ENCODE results near the gene PTPRD. TPM values are rescaled to one million over a fixed set of nuclear protein-coding genes. Genes with fewer than 3 reads are reported as not detected.

Gene PTPRD
- polyA plus RNA-seq, 1 donor from 2014 or later, result not detected

DNA sequence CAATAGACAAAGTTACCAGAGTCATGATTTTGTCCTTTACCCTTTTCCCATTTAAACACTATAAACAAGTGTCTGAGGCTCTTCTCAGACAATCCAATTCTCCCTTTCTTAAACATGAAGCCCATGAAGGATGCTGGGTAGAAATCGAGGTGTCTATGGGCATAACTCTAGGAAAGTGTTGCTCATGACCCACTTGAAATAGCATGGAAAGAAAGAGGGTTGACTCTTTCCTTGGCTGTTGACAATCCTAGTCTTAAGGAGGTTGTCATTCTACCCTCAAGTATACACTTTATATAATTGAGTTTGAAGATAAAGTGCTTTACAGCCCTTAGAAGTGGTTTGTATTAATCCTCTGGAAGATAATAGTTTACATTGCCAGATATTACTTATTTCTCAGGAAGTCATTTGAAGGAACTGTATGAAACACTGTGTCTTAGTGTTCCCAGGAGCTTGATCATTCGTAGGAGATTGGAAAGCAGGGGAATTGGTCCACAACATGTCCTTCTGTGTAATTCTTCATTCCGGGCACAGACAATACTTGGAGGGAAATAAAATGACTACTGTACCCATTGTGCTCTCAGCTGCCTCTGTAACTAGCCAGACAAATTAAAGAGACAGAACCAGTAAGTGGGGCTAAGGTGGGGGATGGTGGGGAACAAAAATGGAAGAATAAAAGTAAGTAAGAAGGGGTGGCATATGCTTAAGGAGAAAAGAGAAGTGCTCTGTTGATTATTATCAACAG is 1734.9 kb downstream of the PTPRD start:
- H3K4me1 Mint-ChIP-seq, result no peaks in the 10 kb centered on the region
- no peak overlapping the region for H3K27ac Mint-ChIP-seq
- no peaks in the 10 kb centered on the region for H3K36me3 Mint-ChIP-seq
- peaks cover 0 to 2% (median 2%) of the 10 kb centered on the region in 3 donors for H3K9me3 Mint-ChIP-seq
- H3K4me3 Mint-ChIP-seq, result no peak overlapping the region
- H3K27me3 Mint-ChIP-seq, result peaks cover 1% of the 10 kb centered on the region

- Mint-ChIP-seq H3K9me3 (peaks cover 0 to 2% (median 0%) of the 10 kb centered on the region in 3 donors), H3K27ac (no peak overlapping the region), H3K4me1 (no peaks in the 10 kb centered on the region), H3K4me3 (no peak overlapping the region), H3K27me3 (peaks cover 2% of the 10 kb centered on the region), H3K36me3 (no peaks in the 10 kb centered on the region)
These were observed 1736.5 kb downstream of the PTPRD start for GRCh38 chr9:8876303-8876702.

DNA sequence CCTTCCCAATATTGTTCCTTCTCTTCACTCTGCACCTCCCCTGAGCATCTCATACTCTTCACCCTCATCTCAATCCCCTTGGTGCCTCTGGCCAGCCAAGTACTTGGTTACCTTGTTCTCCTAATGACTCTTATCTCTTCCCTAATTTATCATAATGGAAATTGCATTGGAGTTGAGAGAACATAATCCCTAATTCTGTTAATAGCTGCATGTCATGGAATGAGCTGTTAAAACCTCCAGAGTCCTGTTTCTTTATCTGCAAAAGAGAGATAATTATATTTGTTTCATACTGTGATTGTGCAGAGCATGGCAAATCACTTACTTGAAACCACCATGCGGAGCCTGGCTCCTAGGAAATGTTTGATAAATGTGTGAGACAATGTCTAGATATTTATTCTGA is 1738.3 kb downstream of the PTPRD start:
- Mint-ChIP-seq H3K4me1 (no peaks in the 10 kb centered on the region), H3K4me3 (no peak overlapping the region), H3K9me3 (peaks cover 0 to 2% (median 0%) of the 10 kb centered on the region in 3 donors)

DNA sequence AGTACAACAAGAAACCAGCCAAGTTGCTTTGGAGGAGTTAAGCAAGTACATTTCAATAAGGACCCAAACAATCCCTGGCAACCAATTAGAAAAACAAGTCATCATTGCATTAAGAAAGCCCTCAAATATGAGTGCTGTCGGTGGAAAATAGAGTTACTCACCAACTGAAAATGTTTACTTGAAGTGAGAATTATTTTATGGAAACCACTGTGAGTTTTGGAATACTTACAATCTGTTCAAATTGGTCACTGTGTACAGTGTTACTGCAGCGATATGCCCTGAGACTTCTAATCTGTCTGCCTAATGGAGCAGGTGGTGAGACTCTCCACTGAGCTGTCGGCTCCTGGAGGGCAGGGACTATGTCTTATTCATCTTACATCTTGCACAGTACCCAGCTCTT is 1740.0 kb downstream of the PTPRD start:
- Mint-ChIP-seq H3K27ac (no peak overlapping the region), H3K36me3 (no peaks in the 10 kb centered on the region), H3K27me3 (peaks cover 2% of the 10 kb centered on the region), H3K4me1 (no peaks in the 10 kb centered on the region), H3K4me3 (no peak overlapping the region), H3K9me3 (peaks cover 0 to 4% (median 0%) of the 10 kb centered on the region in 3 donors)

More for the DNA sequence above, 1738.3 kb downstream of the PTPRD start:
- Mint-ChIP-seq H3K27me3 (peaks cover 2% of the 10 kb centered on the region), H3K27ac (no peak overlapping the region), H3K36me3 (no peaks in the 10 kb centered on the region)

- Mint-ChIP-seq H3K4me1 (peaks cover 0 to 2% (median 0%) of the 10 kb centered on the region in 3 donors), H3K27ac (no peak overlapping the region), H3K27me3 (peaks cover 2% of the 10 kb centered on the region), H3K9me3 (peaks cover 0 to 4% (median 0%) of the 10 kb centered on the region in 3 donors), H3K36me3 (no peaks in the 10 kb centered on the region), H3K4me3 (peak overlapping the region in 1 of 4 donors; percentile 23)
These were observed 1740.9 kb downstream of the PTPRD start for GRCh38 chr9:8871796-8872445.

DNA sequence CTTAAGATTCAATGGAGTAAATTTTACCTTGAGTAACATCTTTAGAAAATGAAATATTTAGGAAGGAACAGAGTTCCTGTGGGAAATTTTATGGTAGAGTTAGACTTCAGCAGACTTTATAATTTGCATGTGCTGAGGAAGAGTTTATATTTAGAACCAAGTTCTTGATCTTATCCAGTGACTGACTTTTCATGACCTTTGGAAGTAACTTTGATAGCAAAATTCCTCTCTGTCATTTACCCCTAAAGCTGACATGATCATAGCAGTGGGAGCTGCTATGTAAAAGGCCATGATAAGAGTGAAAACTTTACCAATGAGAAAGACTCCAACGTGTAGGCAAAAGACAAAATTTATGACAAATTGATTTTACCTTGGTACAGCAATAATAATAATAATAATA is 1741.4 kb downstream of the PTPRD start:
- Mint-ChIP-seq H3K9me3 (peaks cover 0 to 4% (median 1%) of the 10 kb centered on the region in 3 donors), H3K27ac (no peak overlapping the region), H3K4me1 (peaks cover 0 to 2% (median 0%) of the 10 kb centered on the region in 3 donors), H3K27me3 (peaks cover 2% of the 10 kb centered on the region), H3K36me3 (no peaks in the 10 kb centered on the region), H3K4me3 (no peak overlapping the region)

DNA sequence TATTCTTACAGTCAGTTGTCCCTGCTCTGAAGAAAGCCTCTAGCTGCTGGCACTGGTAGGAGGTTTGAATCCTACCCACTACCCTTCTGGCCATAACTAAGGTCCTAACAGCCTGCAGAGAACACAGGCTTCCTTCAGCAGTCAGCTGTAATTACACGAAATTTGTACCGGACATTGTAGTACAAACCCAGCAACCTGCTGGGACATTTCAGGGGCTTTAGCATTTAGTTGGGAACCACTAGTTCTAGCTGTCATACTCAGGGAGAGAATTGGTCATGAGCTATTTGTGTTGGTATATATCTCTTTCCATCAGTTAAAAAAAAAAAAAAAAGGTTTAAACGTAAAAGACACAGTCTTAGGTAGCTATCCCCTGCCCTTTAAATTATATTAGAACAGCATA is 1743.0 kb downstream of the PTPRD start:
- peaks cover 2% of the 10 kb centered on the region for H3K27me3 Mint-ChIP-seq
- H3K9me3 Mint-ChIP-seq, result peaks cover 0 to 4% (median 1%) of the 10 kb centered on the region in 3 donors
- H3K4me1 Mint-ChIP-seq, result peaks cover 0 to 2% (median 0%) of the 10 kb centered on the region in 3 donors
- no peak overlapping the region for H3K27ac Mint-ChIP-seq
- no peaks in the 10 kb centered on the region for H3K36me3 Mint-ChIP-seq
- H3K4me3 Mint-ChIP-seq, result no peak overlapping the region

GRCh38 chr9:8868632-8869031 is 1744.2 kb downstream of the PTPRD start:
- peaks cover 0 to 2% (median 0%) of the 10 kb centered on the region in 3 donors for H3K4me1 Mint-ChIP-seq

DNA sequence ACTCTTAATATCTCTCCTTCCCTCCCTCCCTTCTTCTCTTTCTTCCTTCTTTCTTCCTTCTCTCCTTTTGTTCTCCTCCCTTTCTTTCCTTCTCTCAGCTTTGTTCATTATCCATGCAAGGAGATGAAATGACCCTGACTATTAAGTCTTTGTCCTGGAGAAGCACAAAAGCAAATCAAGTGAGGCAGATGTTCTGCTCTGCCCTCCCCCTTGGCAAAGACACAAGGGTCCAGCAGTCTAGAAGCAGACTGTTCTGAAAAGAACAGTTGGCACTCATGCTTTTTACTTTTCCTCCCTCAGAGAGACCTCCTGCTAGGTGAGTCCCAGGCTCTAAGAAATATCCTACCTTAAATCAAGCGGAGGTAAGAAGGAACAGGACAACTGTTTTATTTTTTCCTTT is 1745.7 kb downstream of the PTPRD start:
- Mint-ChIP-seq H3K36me3 (no peaks in the 10 kb centered on the region), H3K9me3 (peaks cover 0 to 2% (median 1%) of the 10 kb centered on the region in 3 donors), H3K4me3 (no peak overlapping the region), H3K4me1 (peaks cover 0 to 2% (median 0%) of the 10 kb centered on the region in 3 donors), H3K27ac (no peak overlapping the region), H3K27me3 (no peaks in the 10 kb centered on the region)

More at GRCh38 chr9:8868632-8869031, 1744.2 kb downstream of the PTPRD start:
- Mint-ChIP-seq H3K27ac (no peak overlapping the region), H3K4me3 (no peak overlapping the region), H3K27me3 (peaks cover 2% of the 10 kb centered on the region), H3K9me3 (peaks cover 0 to 2% (median 1%) of the 10 kb centered on the region in 3 donors), H3K36me3 (no peaks in the 10 kb centered on the region)

DNA sequence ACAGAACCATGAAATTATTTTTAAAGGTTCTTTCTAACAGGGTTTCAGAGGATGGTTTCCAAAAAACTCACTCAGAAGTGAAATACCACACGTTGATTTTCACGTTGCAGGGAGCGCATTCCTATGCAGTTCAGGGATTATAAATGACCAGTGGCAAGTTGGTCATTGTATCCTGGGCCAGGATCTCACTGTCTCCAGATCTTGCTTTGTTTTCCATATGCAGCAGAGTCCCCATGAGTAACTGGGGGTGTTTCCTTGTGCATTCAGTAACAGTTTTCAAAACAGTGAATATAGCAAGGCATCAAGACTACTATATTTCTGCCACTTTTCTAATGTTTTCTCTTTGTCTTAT is 1748.3 kb downstream of the PTPRD start:
- Mint-ChIP-seq H3K4me3 (no peak overlapping the region), H3K4me1 (peaks cover 0 to 2% (median 0%) of the 10 kb centered on the region in 3 donors), H3K27ac (no peak overlapping the region), H3K27me3 (peaks cover 2% of the 10 kb centered on the region), H3K9me3 (peaks cover 0 to 2% (median 1%) of the 10 kb centered on the region in 3 donors), H3K36me3 (no peaks in the 10 kb centered on the region)

DNA sequence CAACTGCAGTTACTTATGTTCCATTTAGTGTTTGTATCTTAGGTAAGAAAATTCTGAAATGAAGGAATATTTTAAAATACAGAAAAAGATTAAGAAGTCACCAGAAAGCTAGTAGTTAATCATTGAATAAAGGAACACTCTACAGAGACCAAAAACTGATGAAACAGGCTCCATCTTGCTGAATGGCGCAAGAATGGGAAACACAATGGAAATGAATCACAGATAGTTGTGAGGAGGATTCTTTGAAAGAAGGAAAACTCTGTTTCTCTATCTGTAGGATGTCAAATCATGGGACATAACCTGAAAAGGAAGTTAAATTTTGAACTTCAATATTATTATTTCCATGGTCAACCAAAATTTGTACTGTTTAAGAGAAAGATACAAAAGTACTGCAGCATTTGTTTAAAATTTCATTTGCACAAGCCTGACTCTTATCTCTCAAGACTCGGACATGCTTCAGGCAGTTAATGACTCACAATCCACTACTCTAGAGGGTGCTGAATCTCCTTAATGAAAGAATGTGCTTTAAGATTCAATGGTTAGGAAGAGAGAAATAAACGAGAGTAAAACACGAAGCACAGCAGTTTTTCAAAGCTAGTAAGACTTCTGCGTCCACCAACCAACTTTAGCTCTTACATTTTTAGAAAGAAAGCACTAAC is 1748.8 kb downstream of the PTPRD start:
- Mint-ChIP-seq H3K27ac (no peak overlapping the region), H3K9me3 (peaks cover 0 to 2% (median 1%) of the 10 kb centered on the region in 3 donors), H3K4me1 (peaks cover 0 to 4% (median 0%) of the 10 kb centered on the region in 3 donors), H3K36me3 (no peaks in the 10 kb centered on the region), H3K4me3 (no peak overlapping the region), H3K27me3 (peaks cover 7% of the 10 kb centered on the region)

DNA sequence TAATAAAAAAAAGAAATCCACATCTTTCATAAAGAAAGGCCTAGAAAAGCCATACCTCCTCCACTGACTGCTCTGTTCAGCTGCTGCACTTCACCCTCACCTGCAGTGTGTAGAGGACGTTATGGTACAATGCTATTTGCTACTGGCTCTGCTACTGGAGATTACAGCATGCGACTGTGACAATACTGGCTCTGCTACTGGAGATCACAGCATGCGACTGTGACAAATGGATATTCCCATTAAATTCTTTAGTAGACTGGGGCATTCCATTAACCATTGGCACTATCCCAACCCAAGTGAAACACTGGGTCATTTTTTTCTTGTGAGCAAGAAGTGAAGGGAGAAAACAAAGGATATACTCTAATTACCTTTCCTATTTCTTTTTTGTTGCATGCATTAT is 1749.7 kb downstream of the PTPRD start:
- Mint-ChIP-seq H3K27me3 (peaks cover 14% of the 10 kb centered on the region), H3K9me3 (peaks cover 0 to 2% (median 1%) of the 10 kb centered on the region in 3 donors), H3K4me1 (peaks cover 0 to 5% (median 0%) of the 10 kb centered on the region in 3 donors), H3K36me3 (no peaks in the 10 kb centered on the region), H3K4me3 (no peak overlapping the region), H3K27ac (no peak overlapping the region)

GRCh38 chr9:8860925-8861324 is 1751.9 kb downstream of the PTPRD start:
- Mint-ChIP-seq H3K27ac (no peak overlapping the region), H3K27me3 (peaks cover 24% of the 10 kb centered on the region), H3K36me3 (no peaks in the 10 kb centered on the region), H3K9me3 (peaks cover 0 to 2% (median 0%) of the 10 kb centered on the region in 3 donors), H3K4me3 (no peak overlapping the region), H3K4me1 (peaks cover 0 to 5% (median 1%) of the 10 kb centered on the region in 3 donors)

- Mint-ChIP-seq H3K27ac (no peak overlapping the region), H3K27me3 (peaks cover 24% of the 10 kb centered on the region), H3K4me3 (no peak overlapping the region), H3K9me3 (peaks cover 0 to 2% (median 0%) of the 10 kb centered on the region in 3 donors), H3K36me3 (no peaks in the 10 kb centered on the region), H3K4me1 (peaks cover 0 to 5% (median 1%) of the 10 kb centered on the region in 3 donors)
These were observed 1752.7 kb downstream of the PTPRD start for GRCh38 chr9:8860086-8860485.

- Mint-ChIP-seq H3K27me3 (peaks cover 24% of the 10 kb centered on the region), H3K4me1 (peaks cover 0 to 5% (median 1%) of the 10 kb centered on the region in 3 donors), H3K27ac (no peak overlapping the region), H3K36me3 (no peaks in the 10 kb centered on the region), H3K4me3 (no peak overlapping the region), H3K9me3 (peaks cover 0 to 2% (median 0%) of the 10 kb centered on the region in 3 donors)
These were observed 1753.4 kb downstream of the PTPRD start for GRCh38 chr9:8859416-8859815.
